Measurements from ENCODE around the gene ADAP2.

GRCh38 chr17:30965686-30966085 is 43.9 kb downstream of the ADAP2 start:
- no peak for TF ChIP-seq CTCF (conservative IDR thresholded peaks at IDR 0.05)
- no peak for TF ChIP-seq EZH2 (IDR thresholded peaks at IDR 0.05; ENCODE audit: low read depth)

Data from PC-9 (cell line).